Measurements from ENCODE around the gene TST.

TST gene

GRCh38 chr22:37014415-37014806 lies 4.8 kb downstream of the TST start:
- no peak overlapping the region for H3K27ac ChIP-seq (ENCODE audit: insufficient read depth, low read length, poor library complexity, severe bottlenecking)
- no peak overlapping the region for H3K4me3 ChIP-seq (ENCODE audit: insufficient read depth, low read depth, low read length, poor library complexity, severe bottlenecking)
- no peak for DNase-seq
- no peaks in the 10 kb centered on the region for H3K9me3 ChIP-seq (ENCODE audit: control insufficient read depth, low read length)
- peaks cover 5% of the 10 kb centered on the region for H3K4me1 ChIP-seq (ENCODE audit: control insufficient read depth, insufficient read depth, low read length, poor library complexity, severe bottlenecking)
- no peaks in the 10 kb centered on the region for H3K36me3 ChIP-seq (ENCODE audit: control insufficient read depth, insufficient read depth, low read length)
- no peaks in the 10 kb centered on the region for H3K27me3 ChIP-seq (replicated peaks; ENCODE audit: control insufficient read depth, insufficient read depth, low read length, poor library complexity, severe bottlenecking)

- H3K4me1 ChIP-seq (ENCODE audit: control insufficient read depth, insufficient read depth, low read length, poor library complexity, severe bottlenecking) = no peaks in the 10 kb centered on the region
- no peaks in the 10 kb centered on the region for H3K36me3 ChIP-seq (ENCODE audit: control insufficient read depth, insufficient read depth, low read length)
- H3K27ac ChIP-seq (ENCODE audit: insufficient read depth, low read length, poor library complexity, severe bottlenecking) = no peak overlapping the region
- DNase-seq = no peak
- no peaks in the 10 kb centered on the region for H3K27me3 ChIP-seq (replicated peaks; ENCODE audit: control insufficient read depth, insufficient read depth, low read length, poor library complexity, severe bottlenecking)
- no peaks in the 10 kb centered on the region for H3K9me3 ChIP-seq (ENCODE audit: control insufficient read depth, low read length)
- H3K4me3 ChIP-seq (ENCODE audit: insufficient read depth, low read depth, low read length, poor library complexity, severe bottlenecking) = no peak overlapping the region
These were observed 6.3 kb downstream of the TST start for GRCh38 chr22:37012956-37013355.

- H3K27ac ChIP-seq (ENCODE audit: insufficient read depth, low read length, poor library complexity, severe bottlenecking) = no peak overlapping the region
These were observed 6.9 kb downstream of the TST start for GRCh38 chr22:37012262-37012904.

GRCh38 chr22:37011472-37011871 lies 7.8 kb downstream of the TST start:
- Histone ChIP-seq H3K4me3 (ENCODE audit: insufficient read depth, low read depth, low read length, poor library complexity, severe bottlenecking) (no peak overlapping the region), H3K27ac (ENCODE audit: insufficient read depth, low read length, poor library complexity, severe bottlenecking) (no peak overlapping the region), H3K27me3 (replicated peaks; ENCODE audit: control insufficient read depth, insufficient read depth, low read length, poor library complexity, severe bottlenecking) (no peaks in the 10 kb centered on the region), H3K4me1 (ENCODE audit: control insufficient read depth, insufficient read depth, low read length, poor library complexity, severe bottlenecking) (no peaks in the 10 kb centered on the region), H3K9me3 (ENCODE audit: control insufficient read depth, low read length) (no peaks in the 10 kb centered on the region), H3K36me3 (ENCODE audit: control insufficient read depth, insufficient read depth, low read length) (no peaks in the 10 kb centered on the region)
- DNase-seq = no peak

More at GRCh38 chr22:37012262-37012904, 6.9 kb downstream of the TST start:
- H3K9me3 ChIP-seq (ENCODE audit: control insufficient read depth, low read length) = no peaks in the 10 kb centered on the region
- H3K4me3 ChIP-seq (ENCODE audit: insufficient read depth, low read depth, low read length, poor library complexity, severe bottlenecking) = no peak overlapping the region
- no peaks in the 10 kb centered on the region for H3K27me3 ChIP-seq (replicated peaks; ENCODE audit: control insufficient read depth, insufficient read depth, low read length, poor library complexity, severe bottlenecking)
- H3K36me3 ChIP-seq (ENCODE audit: control insufficient read depth, insufficient read depth, low read length) = no peaks in the 10 kb centered on the region
- no peaks in the 10 kb centered on the region for H3K4me1 ChIP-seq (ENCODE audit: control insufficient read depth, insufficient read depth, low read length, poor library complexity, severe bottlenecking)
- no peak for DNase-seq

GRCh38 chr22:37010976-37011375 lies 8.3 kb downstream of the TST start:
- Histone ChIP-seq H3K27ac (ENCODE audit: insufficient read depth, low read length, poor library complexity, severe bottlenecking) (no peak overlapping the region), H3K36me3 (ENCODE audit: control insufficient read depth, insufficient read depth, low read length) (no peaks in the 10 kb centered on the region)

GRCh38 chr22:37010174-37010573 lies 9.1 kb downstream of the TST start:
- Histone ChIP-seq H3K27ac (ENCODE audit: insufficient read depth, low read length, poor library complexity, severe bottlenecking) (no peak overlapping the region), H3K9me3 (ENCODE audit: control insufficient read depth, low read length) (no peaks in the 10 kb centered on the region), H3K36me3 (ENCODE audit: control insufficient read depth, insufficient read depth, low read length) (no peaks in the 10 kb centered on the region), H3K4me3 (ENCODE audit: insufficient read depth, low read depth, low read length, poor library complexity, severe bottlenecking) (no peak overlapping the region), H3K27me3 (replicated peaks; ENCODE audit: control insufficient read depth, insufficient read depth, low read length, poor library complexity, severe bottlenecking) (no peaks in the 10 kb centered on the region), H3K4me1 (ENCODE audit: control insufficient read depth, insufficient read depth, low read length, poor library complexity, severe bottlenecking) (no peaks in the 10 kb centered on the region)
- no peak for DNase-seq

More at GRCh38 chr22:37010976-37011375, 8.3 kb downstream of the TST start:
- no peak overlapping the region for H3K4me3 ChIP-seq (ENCODE audit: insufficient read depth, low read depth, low read length, poor library complexity, severe bottlenecking)
- DNase-seq = no peak
- no peaks in the 10 kb centered on the region for H3K27me3 ChIP-seq (replicated peaks; ENCODE audit: control insufficient read depth, insufficient read depth, low read length, poor library complexity, severe bottlenecking)
- H3K9me3 ChIP-seq (ENCODE audit: control insufficient read depth, low read length) = no peaks in the 10 kb centered on the region
- no peaks in the 10 kb centered on the region for H3K4me1 ChIP-seq (ENCODE audit: control insufficient read depth, insufficient read depth, low read length, poor library complexity, severe bottlenecking)

GRCh38 chr22:37009490-37009889 lies 9.8 kb downstream of the TST start:
- no peaks in the 10 kb centered on the region for H3K9me3 ChIP-seq (ENCODE audit: control insufficient read depth, low read length)
- no peak overlapping the region for H3K4me3 ChIP-seq (ENCODE audit: insufficient read depth, low read depth, low read length, poor library complexity, severe bottlenecking)
- no peaks in the 10 kb centered on the region for H3K36me3 ChIP-seq (ENCODE audit: control insufficient read depth, insufficient read depth, low read length)
- H3K27ac ChIP-seq (ENCODE audit: insufficient read depth, low read length, poor library complexity, severe bottlenecking) = no peak overlapping the region
- DNase-seq = no peak
- H3K27me3 ChIP-seq (replicated peaks; ENCODE audit: control insufficient read depth, insufficient read depth, low read length, poor library complexity, severe bottlenecking) = no peaks in the 10 kb centered on the region
- H3K4me1 ChIP-seq (ENCODE audit: control insufficient read depth, insufficient read depth, low read length, poor library complexity, severe bottlenecking) = no peaks in the 10 kb centered on the region

- H3K36me3 ChIP-seq (ENCODE audit: control insufficient read depth, insufficient read depth, low read length) = no peaks in the 10 kb centered on the region
- H3K27me3 ChIP-seq (replicated peaks; ENCODE audit: control insufficient read depth, insufficient read depth, low read length, poor library complexity, severe bottlenecking) = no peaks in the 10 kb centered on the region
- H3K4me3 ChIP-seq (ENCODE audit: insufficient read depth, low read depth, low read length, poor library complexity, severe bottlenecking) = no peak overlapping the region
- H3K27ac ChIP-seq (ENCODE audit: insufficient read depth, low read length, poor library complexity, severe bottlenecking) = no peak overlapping the region
- no peak for DNase-seq
- no peaks in the 10 kb centered on the region for H3K9me3 ChIP-seq (ENCODE audit: control insufficient read depth, low read length)
- H3K4me1 ChIP-seq (ENCODE audit: control insufficient read depth, insufficient read depth, low read length, poor library complexity, severe bottlenecking) = no peaks in the 10 kb centered on the region
These were observed 10.9 kb downstream of the TST start for GRCh38 chr22:37008365-37008764.

- no peak for DNase-seq
- Histone ChIP-seq H3K4me1 (ENCODE audit: control insufficient read depth, insufficient read depth, low read length, poor library complexity, severe bottlenecking) (no peaks in the 10 kb centered on the region), H3K27ac (ENCODE audit: insufficient read depth, low read length, poor library complexity, severe bottlenecking) (no peak overlapping the region), H3K36me3 (ENCODE audit: control insufficient read depth, insufficient read depth, low read length) (no peaks in the 10 kb centered on the region), H3K4me3 (ENCODE audit: insufficient read depth, low read depth, low read length, poor library complexity, severe bottlenecking) (no peak overlapping the region), H3K9me3 (ENCODE audit: control insufficient read depth, low read length) (no peaks in the 10 kb centered on the region), H3K27me3 (replicated peaks; ENCODE audit: control insufficient read depth, insufficient read depth, low read length, poor library complexity, severe bottlenecking) (no peaks in the 10 kb centered on the region)
These were observed 11.6 kb downstream of the TST start for GRCh38 chr22:37007651-37008050.

- Histone ChIP-seq H3K27me3 (replicated peaks; ENCODE audit: control insufficient read depth, insufficient read depth, low read length, poor library complexity, severe bottlenecking) (no peaks in the 10 kb centered on the region), H3K4me1 (ENCODE audit: control insufficient read depth, insufficient read depth, low read length, poor library complexity, severe bottlenecking) (no peaks in the 10 kb centered on the region), H3K36me3 (ENCODE audit: control insufficient read depth, insufficient read depth, low read length) (no peaks in the 10 kb centered on the region), H3K4me3 (ENCODE audit: insufficient read depth, low read depth, low read length, poor library complexity, severe bottlenecking) (no peak overlapping the region), H3K9me3 (ENCODE audit: control insufficient read depth, low read length) (no peaks in the 10 kb centered on the region), H3K27ac (ENCODE audit: insufficient read depth, low read length, poor library complexity, severe bottlenecking) (no peak overlapping the region)
- no peak for DNase-seq
These were observed 16.6 kb downstream of the TST start for GRCh38 chr22:37002633-37003032.
